Testis (tissue), 3 donors: ENCODE results near the gene TNS3. TPM values are rescaled to one million over a fixed set of nuclear protein-coding genes. Genes with fewer than 3 reads are reported as not detected.

ENCODE experiments used
- DNase-seq: peaks from one replicate; pipeline ENCODE4 v3.0.0-alpha.2; 2019
- H3K27ac ChIP-seq, 2 donors: fragments of 200-600 bp; sonication (generic); one replicate each; pipeline ENCODE4 v1.5.1; 2019
- H3K27me3 ChIP-seq: fragments of 200-600 bp; sonication (generic); one replicate; pipeline ENCODE4 v1.5.1; 2019
- H3K36me3 ChIP-seq: fragments of 200-600 bp; sonication (generic); one replicate; pipeline ENCODE4 v1.5.1; 2017; ENCODE audit warnings: low read depth; ENCODE audit errors: missing control alignments
- H3K4me1 ChIP-seq: fragments of 200-600 bp; sonication (generic); one replicate; pipeline ENCODE4 v1.5.1; 2019
- H3K4me3 ChIP-seq, 2 donors: fragments of 200-600 bp; sonication (generic); one replicate each; pipeline ENCODE4 v1.5.1; 2017 to 2019
- H3K9me3 ChIP-seq: fragments of 200-600 bp; sonication (generic); one replicate; pipeline ENCODE4 v1.5.1; 2017
- POLR2A ChIP-seq: fragments of 450-650 bp; IDR thresholded peaks from one replicate; pipeline ENCODE4 v1.6.1; 2017; ENCODE audit warnings: antibody characterized with exemption, mild to moderate bottlenecking, moderate library complexity
- WGBS, 2 donors: methylation state at CpG; one replicate each; pipeline ENCODE4 v1.1.5; 2018; 5-methylcytosine and 5-hydroxymethylcytosine counted together
- intact Hi-C: fragments of 100-400 bp; cut with DNase I; formaldehyde crosslinking; loops from one replicate; pipeline ENCODE4 v1.15.1; 2023; ENCODE audit warnings: low total_unique reads
- polyA plus RNA-seq: library from polyadenylated mRNA; stranded (reverse); fragments of 350-450 nt; fragmentation: Illumina TruSeq; extraction: RNeasy Lipid Tissue Mini Kit (QIAGEN cat#74804); gene quantifications from one replicate; pipeline ENCODE4 v1.2.3, GENCODE V29; 2014; ENCODE audit warnings: low read depth, low replicate concordance; ENCODE audit not compliant: insufficient read depth
- total RNA-seq, 2 donors: library from RNA; depleted of rRNA; stranded (reverse); fragments of >200 nt; gene quantifications; one replicate each; pipeline ENCODE4 v1.2.3, GENCODE V29; 2016
- TF ChIP-seq, protein P1 (sequence below), 3 experiments: fragments of 450-650 bp in 2 of 3; fragments of 200-600 bp in 1 of 3; sonication (generic) in 1 of 3; IDR thresholded peaks; one replicate each; pipeline ENCODE4 v1.5.1; 2016 to 2019; ENCODE audit warnings: antibody characterized with exemption in 3 of 3, mild to moderate bottlenecking in 2 of 3, moderate library complexity in 1 of 3

Gene TNS3
- total and polyA plus RNA-seq, 3 donors from 2014 or later = 28.5 to 93.5 (median 60.0) TPM

DNA sequence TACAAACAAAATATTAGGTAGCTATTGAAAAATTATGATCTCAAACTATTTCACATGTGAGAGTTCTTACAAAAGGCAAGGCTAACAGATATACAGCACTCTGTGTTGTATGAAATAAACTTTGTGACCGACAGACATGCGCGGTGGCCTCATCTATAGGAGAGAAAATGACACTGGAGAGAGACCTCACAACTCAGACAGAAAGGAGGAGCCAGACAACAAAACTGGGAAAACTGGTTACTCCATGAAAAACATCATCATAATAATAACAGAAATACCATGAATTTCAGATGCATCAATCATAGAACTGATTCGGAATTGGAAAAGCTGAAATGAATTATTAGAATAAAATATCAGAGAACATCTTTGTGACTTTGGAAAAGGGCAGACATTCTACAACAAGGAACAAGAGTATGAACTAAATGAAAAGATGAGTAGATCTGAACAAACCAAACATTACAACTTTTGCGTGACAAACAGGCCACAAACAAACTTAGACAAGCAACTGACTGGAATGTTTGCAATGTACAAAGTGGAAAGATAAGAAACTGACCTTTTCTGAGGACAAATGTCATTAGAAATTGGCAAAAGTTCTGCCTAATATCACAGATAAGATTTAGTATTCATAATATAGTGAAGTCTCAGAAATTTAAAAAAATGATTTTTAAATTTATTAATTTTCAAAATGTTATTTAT, 69.3 kb downstream of the TNS3 start:
- Histone ChIP-seq H3K36me3 (no peaks in the 10 kb centered on the region), H3K27me3 (no peaks in the 10 kb centered on the region), H3K4me3 (no peak overlapping the region), H3K9me3 (no peaks in the 10 kb centered on the region), H3K4me1 (peaks cover 16% of the 10 kb centered on the region), H3K27ac (no peak overlapping the region)
- intact Hi-C loops = no loop called here
- TF ChIP-seq POLR2A = no peak
- TF ChIP-seq, protein P1, sequence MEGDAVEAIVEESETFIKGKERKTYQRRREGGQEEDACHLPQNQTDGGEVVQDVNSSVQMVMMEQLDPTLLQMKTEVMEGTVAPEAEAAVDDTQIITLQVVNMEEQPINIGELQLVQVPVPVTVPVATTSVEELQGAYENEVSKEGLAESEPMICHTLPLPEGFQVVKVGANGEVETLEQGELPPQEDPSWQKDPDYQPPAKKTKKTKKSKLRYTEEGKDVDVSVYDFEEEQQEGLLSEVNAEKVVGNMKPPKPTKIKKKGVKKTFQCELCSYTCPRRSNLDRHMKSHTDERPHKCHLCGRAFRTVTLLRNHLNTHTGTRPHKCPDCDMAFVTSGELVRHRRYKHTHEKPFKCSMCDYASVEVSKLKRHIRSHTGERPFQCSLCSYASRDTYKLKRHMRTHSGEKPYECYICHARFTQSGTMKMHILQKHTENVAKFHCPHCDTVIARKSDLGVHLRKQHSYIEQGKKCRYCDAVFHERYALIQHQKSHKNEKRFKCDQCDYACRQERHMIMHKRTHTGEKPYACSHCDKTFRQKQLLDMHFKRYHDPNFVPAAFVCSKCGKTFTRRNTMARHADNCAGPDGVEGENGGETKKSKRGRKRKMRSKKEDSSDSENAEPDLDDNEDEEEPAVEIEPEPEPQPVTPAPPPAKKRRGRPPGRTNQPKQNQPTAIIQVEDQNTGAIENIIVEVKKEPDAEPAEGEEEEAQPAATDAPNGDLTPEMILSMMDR (IDR thresholded peaks at IDR 0.05) = no peak
- 86% methylated on average over 5 of the region's 5 CpGs for WGBS, 2 donors
- DNase-seq = no peak

DNA sequence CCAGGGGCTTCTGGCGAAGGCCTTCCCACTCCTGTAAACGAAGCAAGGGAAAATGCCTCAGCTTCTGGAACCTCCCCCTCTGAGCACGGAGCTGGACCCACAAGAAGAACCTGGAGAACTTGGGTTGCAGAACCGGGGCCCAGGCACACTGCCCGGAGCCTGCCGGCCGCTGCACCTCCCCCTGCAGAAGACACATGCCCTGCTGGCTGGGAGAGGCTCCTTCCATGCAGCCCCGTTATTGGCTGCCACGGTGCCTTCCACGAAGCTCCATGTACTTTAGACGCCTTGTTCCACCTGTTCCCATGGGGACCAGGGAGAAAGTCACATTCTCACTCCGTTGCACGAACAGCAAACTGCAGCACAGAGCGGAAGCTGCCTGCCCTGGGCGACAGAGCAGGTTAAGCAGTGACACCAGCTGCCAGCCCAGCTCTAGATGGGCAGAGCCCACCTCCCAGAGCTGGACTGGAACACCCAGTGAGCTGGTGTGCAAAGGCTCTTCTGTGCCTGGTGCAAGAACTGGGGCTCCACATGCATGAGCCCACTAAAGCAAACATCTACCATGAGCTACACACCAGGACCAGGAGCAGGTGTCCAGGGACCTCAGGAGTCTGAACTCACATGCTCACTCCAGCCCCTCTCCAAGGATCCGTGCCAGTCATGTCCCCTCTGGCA, 70.1 kb downstream of the TNS3 start:
- no peak for DNase-seq

DNA sequence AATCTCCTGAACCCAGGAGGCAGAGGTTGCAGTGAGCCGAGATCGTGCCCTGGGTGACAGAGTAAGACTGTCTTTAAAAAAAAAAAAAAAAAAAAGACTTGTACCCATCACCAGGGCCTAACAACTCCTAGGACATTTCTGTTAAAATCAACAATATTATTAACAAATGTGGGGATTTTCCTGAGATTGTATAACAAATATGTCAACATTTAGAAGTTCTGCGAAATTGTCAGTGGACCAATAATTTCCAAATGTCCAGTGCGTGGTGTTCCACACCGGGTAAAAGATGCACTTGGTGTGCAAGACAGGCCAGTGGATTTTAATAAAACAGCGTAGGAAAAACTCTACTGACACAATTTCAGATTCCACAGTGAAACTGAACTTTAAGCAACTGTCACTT, 71.1 kb downstream of the TNS3 start:
- intact Hi-C loops = no loop called here
- Histone ChIP-seq H3K27ac (no peak overlapping the region), H3K9me3 (no peaks in the 10 kb centered on the region), H3K27me3 (no peaks in the 10 kb centered on the region), H3K4me3 (no peak overlapping the region), H3K36me3 (no peaks in the 10 kb centered on the region), H3K4me1 (peaks cover 34% of the 10 kb centered on the region)
- WGBS, 2 donors = 88 to 91% methylated on average over 6 of the region's 6 CpGs
- DNase-seq = no peak
- TF ChIP-seq, protein P1 (IDR thresholded peaks at IDR 0.05) = no peak
- TF ChIP-seq POLR2A = no peak

More for the DNA sequence above, 70.1 kb downstream of the TNS3 start:
- no peaks in the 10 kb centered on the region for H3K27me3 ChIP-seq
- peaks cover 24% of the 10 kb centered on the region for H3K4me1 ChIP-seq
- TF ChIP-seq, protein P1 (IDR thresholded peaks at IDR 0.05) = no peak
- TF ChIP-seq POLR2A = no peak
- H3K27ac ChIP-seq = no peak overlapping the region
- H3K4me3 ChIP-seq = no peak overlapping the region
- WGBS, 2 donors = 84% methylated on average over 4 to 16 of the region's 16 CpGs
- no peaks in the 10 kb centered on the region for H3K36me3 ChIP-seq
- H3K9me3 ChIP-seq = no peaks in the 10 kb centered on the region
- intact Hi-C loops = no loop called here

DNA sequence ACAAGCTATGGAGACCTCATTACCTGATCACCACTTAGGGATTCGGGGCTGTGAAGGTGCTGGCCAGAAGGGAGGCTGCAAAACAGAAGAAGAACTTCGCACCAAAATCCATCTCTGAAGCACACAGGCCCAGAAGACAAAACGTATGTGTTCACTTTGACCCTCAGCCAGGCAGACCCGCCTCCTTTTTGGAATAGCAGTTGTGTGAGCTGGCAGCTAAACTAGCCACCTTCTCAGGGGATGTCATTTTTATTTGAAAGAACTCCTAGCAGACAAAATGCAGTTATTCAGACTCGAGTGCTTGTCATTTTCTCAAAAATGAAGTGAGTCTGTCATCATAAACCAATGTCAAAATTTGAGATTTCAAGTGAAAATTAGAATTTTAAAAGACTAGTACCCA, 71.7 kb downstream of the TNS3 start:
- WGBS, 2 donors = 79 to 89% methylated on average over 4 to 5 of the region's 5 CpGs
- intact Hi-C loops = no loop called here
- no peak for DNase-seq
- no peak for TF ChIP-seq POLR2A
- TF ChIP-seq, protein P1 (IDR thresholded peaks at IDR 0.05) = no peak
- Histone ChIP-seq H3K9me3 (no peaks in the 10 kb centered on the region), H3K27me3 (no peaks in the 10 kb centered on the region), H3K4me3 (no peak overlapping the region), H3K36me3 (no peaks in the 10 kb centered on the region), H3K4me1 (peaks cover 39% of the 10 kb centered on the region), H3K27ac (no peak overlapping the region)

DNA sequence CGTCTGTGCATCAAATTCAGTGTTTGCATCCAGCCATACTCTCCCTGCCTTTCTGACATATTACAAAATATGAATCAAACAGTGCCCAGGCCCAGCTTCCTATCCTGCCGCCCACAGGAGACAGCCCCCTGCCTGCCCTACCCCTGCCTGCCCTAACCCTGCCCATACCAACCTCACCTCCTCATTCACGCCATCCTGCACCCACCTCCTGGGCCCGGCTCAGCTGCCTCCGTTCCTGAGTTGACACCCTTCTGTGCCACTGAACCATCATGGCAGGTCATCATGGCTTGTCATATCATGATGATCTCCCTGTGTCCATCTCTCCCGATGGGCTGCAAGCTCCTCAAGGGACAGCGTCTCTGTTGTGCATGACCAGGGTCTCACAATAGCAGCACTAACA, 72.3 kb downstream of the TNS3 start:
- Histone ChIP-seq H3K4me1 (peaks cover 39% of the 10 kb centered on the region), H3K4me3 (no peak overlapping the region)
- WGBS, 2 donors = 97% methylated on average over 7 of the region's 7 CpGs

More for the DNA sequence above, 72.3 kb downstream of the TNS3 start:
- DNase-seq = no peak
- Histone ChIP-seq H3K27me3 (no peaks in the 10 kb centered on the region), H3K9me3 (no peaks in the 10 kb centered on the region), H3K27ac (no peak overlapping the region), H3K36me3 (no peaks in the 10 kb centered on the region)
- TF ChIP-seq POLR2A = no peak
- TF ChIP-seq, protein P1 (IDR thresholded peaks at IDR 0.05) = no peak
- intact Hi-C loops = no loop called here
